CD8-positive, alpha-beta memory T cell (primary cell): Measurements from ENCODE around the gene SIAH1. TPM values are rescaled to one million over a fixed set of nuclear protein-coding genes. Genes with fewer than 3 reads are reported as not detected.
A peak's percentile ranks its signal among the peaks of the same experiment; 100 is the strongest.

Experiments
- CTCF ChIA-PET: fragments of 350-600 bp; sonication (Branson Sonifier 250); formaldehyde crosslinking; loops from one replicate; lab custom pipeline; 2021; ENCODE audit warnings: antibody characterized with exemption; lab: Charles Lee
- POLR2A ChIA-PET: fragments of 350-600 bp; sonication (Branson Sonifier 250); formaldehyde crosslinking; loops from one replicate; lab custom pipeline; 2021; ENCODE audit warnings: antibody characterized with exemption; lab: Charles Lee
- DNase-seq, 5 donors: peaks; one replicate each; pipeline versions ENCODE4 v3.0.0 to v3.0.0-alpha.2; 2020 to 2022; ENCODE audit warnings: mixed read lengths in 1 of 5
- H3K27ac ChIP-seq: one replicate; pipeline ENCODE4 v1.7.0; 2013; ENCODE audit warnings: low read depth, mild to moderate bottlenecking, low read length, moderate library complexity
- H3K27me3 ChIP-seq: 2 replicates; pipeline ENCODE4 v1.7.0; 2013; ENCODE audit warnings: low read length, mild to moderate bottlenecking; ENCODE audit not compliant: insufficient read depth, poor library complexity, severe bottlenecking
- H3K36me3 ChIP-seq: 2 replicates; pipeline ENCODE4 v1.7.0; 2013; ENCODE audit warnings: mild to moderate bottlenecking, low read length, moderate library complexity; ENCODE audit not compliant: insufficient read depth
- H3K4me1 ChIP-seq: 2 replicates; pipeline ENCODE4 v1.7.0; 2013; ENCODE audit warnings: mild to moderate bottlenecking, low read length, moderate library complexity; ENCODE audit not compliant: insufficient read depth
- H3K4me3 ChIP-seq: 2 replicates; pipeline ENCODE4 v1.7.0; 2013; ENCODE audit warnings: mild to moderate bottlenecking, low read length
- H3K9me3 ChIP-seq: 2 replicates; pipeline ENCODE4 v1.7.0; 2013; ENCODE audit warnings: mild to moderate bottlenecking, low read length
- H3K27ac Mint-ChIP-seq, 8 donors: one replicate each; pipeline ENCODE4 v1.8.0; 2020 to 2021; ENCODE audit warnings: mixed read lengths in 8 of 8, mild to moderate bottlenecking in 6 of 8, inconsistent platforms in 3 of 8, moderate library complexity in 3 of 8
- H3K27me3 Mint-ChIP-seq, 2 donors: one replicate each; pipeline ENCODE4 v1.8.0; 2020 to 2021; ENCODE audit warnings: mixed read lengths in 2 of 2, mild to moderate bottlenecking in 1 of 2, moderate library complexity in 1 of 2
- H3K36me3 Mint-ChIP-seq, 3 donors: one replicate each; pipeline ENCODE4 v1.8.0; 2020 to 2021; ENCODE audit warnings: mixed read lengths in 3 of 3, inconsistent platforms in 1 of 3, mild to moderate bottlenecking in 1 of 3
- H3K4me1 Mint-ChIP-seq, 3 donors: one replicate each; pipeline ENCODE4 v1.8.0; 2020 to 2021; ENCODE audit warnings: mixed read lengths in 3 of 3, inconsistent platforms in 1 of 3, mild to moderate bottlenecking in 1 of 3
- H3K4me3 Mint-ChIP-seq, 7 donors: one replicate each; pipeline ENCODE4 v1.8.0; 2020 to 2021; ENCODE audit warnings: mixed read lengths in 7 of 7, mild to moderate bottlenecking in 6 of 7, moderate library complexity in 4 of 7, inconsistent platforms in 2 of 7
- H3K9me3 Mint-ChIP-seq, 5 donors: one replicate each; pipeline ENCODE4 v1.8.0; 2020 to 2022; ENCODE audit warnings: mixed read lengths in 5 of 5, mild to moderate bottlenecking in 3 of 5, moderate library complexity in 2 of 5, inconsistent platforms in 1 of 5
- polyA plus RNA-seq: library from polyadenylated mRNA; unstranded; fragments of 300-500 nt; fragmentation: Illumina TruSeq; gene quantifications from one replicate; pipeline ENCODE4 v1.2.3, GENCODE V29; 2021
- total RNA-seq, 2 experiments: library from RNA; stranded (reverse); gene quantifications; one replicate each; pipeline ENCODE4 v1.2.3, GENCODE V29; 2021

SIAH1 gene
- total and polyA plus RNA-seq, 3 experiments from 2014 or later: 10.7 to 13.3 (median 11.6) TPM

DNA sequence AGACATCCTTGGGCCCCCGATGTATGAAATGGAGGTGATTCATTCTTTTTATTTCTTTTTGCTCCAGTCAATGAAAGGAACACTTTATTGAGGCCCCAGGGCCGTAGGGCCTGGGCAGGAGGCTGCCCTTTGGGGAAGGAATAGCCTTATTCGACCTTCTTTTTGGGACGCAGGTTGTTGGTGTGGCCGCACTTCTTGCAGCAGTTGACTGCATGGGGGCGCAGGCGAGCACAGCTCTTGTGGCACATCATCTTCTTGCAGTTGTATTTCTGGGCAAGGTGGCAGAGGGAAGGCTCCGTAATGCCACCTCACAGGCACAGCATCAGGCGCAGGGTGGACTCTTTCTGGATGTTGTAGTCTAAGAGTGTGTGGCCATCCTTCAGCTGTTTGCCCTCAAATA, 50.9 kb downstream of the SIAH1 start:
- DNase-seq: no peak
- Mint-ChIP-seq H3K27me3 (no peaks in the 10 kb centered on the region), H3K27ac (peak overlapping the region in 1 of 8 donors; percentile 48), H3K36me3 (peaks cover 0 to 73% (median 28%) of the 10 kb centered on the region in 3 donors), H3K4me1 (peaks cover 1 to 13% (median 12%) of the 10 kb centered on the region in 3 donors), H3K4me3 (no peak overlapping the region), H3K9me3 (no peaks in the 10 kb centered on the region)
- Histone ChIP-seq H3K27ac (no peak overlapping the region), H3K4me1 (no peaks in the 10 kb centered on the region), H3K9me3 (no peaks in the 10 kb centered on the region), H3K36me3 (peaks cover 3% of the 10 kb centered on the region), H3K27me3 (no peaks in the 10 kb centered on the region), H3K4me3 (no peak overlapping the region)
- ChIA-PET CTCF (interaction anchor here (1.5 kb wide), 1 partner anchor 289 kb away, joined by 4 read pairs; no protein-coding TSS in a partner anchor), POLR2A (no interaction called here)

DNA sequence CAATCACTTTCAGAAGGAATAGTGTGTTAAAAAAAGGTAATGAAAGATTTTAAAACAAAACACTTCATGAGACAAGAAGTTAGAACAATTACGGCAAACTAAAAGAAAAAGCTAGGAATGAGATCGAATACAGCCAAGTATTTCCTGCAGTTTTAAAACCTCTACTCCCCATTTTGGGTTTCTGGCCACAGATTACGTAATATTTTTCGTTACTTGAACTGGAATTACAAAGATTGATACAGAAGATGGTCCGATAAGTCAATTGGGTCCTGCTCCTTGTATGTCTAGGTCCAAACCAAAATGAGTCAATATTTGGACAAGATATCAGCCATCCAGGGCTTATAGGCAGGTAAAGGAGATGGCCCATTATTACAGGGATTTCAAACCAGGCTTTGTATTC, 52.2 kb downstream of the SIAH1 start:
- Mint-ChIP-seq H3K4me3 (no peak overlapping the region), H3K27ac (no peak overlapping the region), H3K4me1 (peaks cover 0 to 13% (median 12%) of the 10 kb centered on the region in 3 donors), H3K27me3 (no peaks in the 10 kb centered on the region), H3K36me3 (peaks cover 0 to 68% (median 21%) of the 10 kb centered on the region in 3 donors), H3K9me3 (no peaks in the 10 kb centered on the region)
- Histone ChIP-seq H3K36me3 (peaks cover 3% of the 10 kb centered on the region), H3K27me3 (no peaks in the 10 kb centered on the region), H3K27ac (no peak overlapping the region), H3K4me3 (no peak overlapping the region), H3K4me1 (no peaks in the 10 kb centered on the region), H3K9me3 (no peaks in the 10 kb centered on the region)
- POLR2A ChIA-PET: no interaction called here
- CTCF ChIA-PET: interaction anchor here (1.4 to 1.5 kb wide), 3 partner anchors 291 to 297 kb away, joined by 3 to 4 read pairs (median 3); no protein-coding TSS in a partner anchor
- DNase-seq: no peak

DNA sequence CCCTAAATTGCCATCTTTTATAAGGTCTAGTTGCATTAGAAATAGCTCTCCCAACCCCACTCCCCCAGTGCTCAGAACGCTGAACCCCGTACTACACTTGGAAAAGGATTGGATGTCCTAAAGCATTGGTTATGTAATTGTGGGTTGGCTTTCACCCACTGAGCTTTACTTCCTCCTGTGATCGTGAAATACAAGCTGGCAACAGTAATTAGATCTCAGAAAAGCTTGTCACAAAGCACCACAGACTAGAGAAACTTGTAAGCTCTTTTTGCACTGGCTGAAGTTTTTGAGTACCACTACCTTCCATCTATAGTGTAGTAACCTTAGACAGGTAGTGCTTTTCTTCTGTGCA, 54.4 kb downstream of the SIAH1 start:
- Histone ChIP-seq H3K4me1 (no peaks in the 10 kb centered on the region), H3K27me3 (no peaks in the 10 kb centered on the region), H3K9me3 (no peaks in the 10 kb centered on the region), H3K27ac (no peak overlapping the region), H3K4me3 (no peak overlapping the region), H3K36me3 (peaks cover 3% of the 10 kb centered on the region)
- Mint-ChIP-seq H3K4me1 (peaks cover 0 to 18% (median 18%) of the 10 kb centered on the region in 3 donors), H3K4me3 (no peak overlapping the region), H3K36me3 (peaks cover 0 to 58% (median 14%) of the 10 kb centered on the region in 3 donors), H3K27me3 (no peaks in the 10 kb centered on the region), H3K9me3 (no peaks in the 10 kb centered on the region), H3K27ac (peak overlapping the region in 3 of 8 donors; percentile 9 to 56 (median 42))
- no peak for DNase-seq
- ChIA-PET CTCF (interaction anchor here (0.7 to 1.1 kb wide), 2 partner anchors 79 to 299 kb away, joined by 3 read pairs; no protein-coding TSS in a partner anchor), POLR2A (no interaction called here)

DNA sequence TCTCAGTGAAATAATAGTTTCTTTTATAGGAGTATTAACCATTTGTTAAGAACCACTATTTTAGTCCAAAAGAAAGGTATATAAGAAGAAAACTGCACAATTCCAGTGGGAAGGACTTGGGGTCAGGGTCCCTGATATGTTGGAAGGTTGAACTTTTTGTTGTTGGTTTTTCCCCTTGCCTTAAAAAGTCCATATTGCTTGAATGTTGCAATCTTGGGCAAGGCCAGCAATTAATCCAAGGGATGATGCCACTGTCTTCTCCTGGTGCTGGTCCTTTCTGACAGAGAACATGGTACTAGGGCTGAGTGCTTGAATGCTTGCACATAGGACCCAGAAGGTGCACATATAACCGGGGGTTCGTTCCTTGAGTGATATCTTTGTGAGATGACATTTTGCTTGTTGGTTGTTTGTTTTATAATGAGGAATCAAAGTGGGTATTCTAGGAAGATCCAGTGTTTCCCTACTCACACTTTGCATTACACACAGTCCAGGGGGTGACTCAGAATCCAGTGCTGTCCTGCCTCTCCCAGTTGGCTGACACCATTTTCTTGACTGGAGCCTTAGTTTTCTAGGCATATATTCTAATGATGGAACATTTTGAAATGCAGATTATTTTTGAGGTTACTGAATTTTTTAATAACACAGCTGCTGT, 54.9 kb downstream of the SIAH1 start:
- peaks cover 1 to 58% (median 14%) of the 10 kb centered on the region in 3 donors for H3K36me3 Mint-ChIP-seq
- no peaks in the 10 kb centered on the region for H3K27me3 Mint-ChIP-seq
- POLR2A ChIA-PET: no interaction called here

DNA sequence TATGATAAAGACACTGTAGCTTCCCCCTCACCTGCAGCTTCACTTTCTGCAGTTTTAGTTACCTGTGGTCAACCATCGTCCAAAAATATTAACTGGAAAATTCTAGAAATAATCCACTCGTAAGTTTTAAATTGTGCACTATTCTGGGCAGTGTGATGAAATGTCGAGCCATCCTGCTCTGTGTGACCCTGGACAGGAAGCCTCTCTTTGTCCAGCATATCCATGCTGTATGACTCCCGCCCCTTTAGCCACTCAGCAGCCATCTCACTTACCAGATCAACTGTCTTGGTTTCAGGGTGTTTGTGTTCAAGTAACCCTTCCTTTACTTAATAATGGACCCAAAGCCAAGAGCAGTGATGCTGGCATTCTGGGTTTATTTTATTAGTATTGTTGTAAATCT, 56.1 kb downstream of the SIAH1 start:
- peaks cover 2 to 20% (median 19%) of the 10 kb centered on the region in 3 donors for H3K4me1 Mint-ChIP-seq
- peak overlapping the region in 2 of 8 donors; percentile 7 to 33 for H3K27ac Mint-ChIP-seq
- Histone ChIP-seq H3K4me1 (no peaks in the 10 kb centered on the region), H3K9me3 (no peaks in the 10 kb centered on the region), H3K27ac (no peak overlapping the region), H3K36me3 (peaks cover 3% of the 10 kb centered on the region), H3K27me3 (no peaks in the 10 kb centered on the region), H3K4me3 (no peak overlapping the region)
- no peak overlapping the region for H3K4me3 Mint-ChIP-seq
- no peaks in the 10 kb centered on the region for H3K27me3 Mint-ChIP-seq
- ChIA-PET POLR2A (no interaction called here), CTCF (interaction anchor here (1.0 kb wide), 1 partner anchor 10 kb away, joined by 3 read pairs; no protein-coding TSS in a partner anchor)
- peaks cover 5 to 50% (median 8%) of the 10 kb centered on the region in 3 donors for H3K36me3 Mint-ChIP-seq
- DNase-seq: no peak
- H3K9me3 Mint-ChIP-seq: no peaks in the 10 kb centered on the region

More for the DNA sequence above, 54.9 kb downstream of the SIAH1 start:
- H3K4me1 Mint-ChIP-seq: peaks cover 0 to 19% (median 18%) of the 10 kb centered on the region in 3 donors
- Histone ChIP-seq H3K27ac (no peak overlapping the region), H3K4me1 (no peaks in the 10 kb centered on the region), H3K9me3 (no peaks in the 10 kb centered on the region), H3K4me3 (no peak overlapping the region), H3K27me3 (no peaks in the 10 kb centered on the region), H3K36me3 (peaks cover 3% of the 10 kb centered on the region)
- peak overlapping the region in 5 of 8 donors; percentile 9 to 88 (median 42) for H3K27ac Mint-ChIP-seq
- no peaks in the 10 kb centered on the region for H3K9me3 Mint-ChIP-seq
- no peak for DNase-seq
- CTCF ChIA-PET: interaction anchor here (1.1 kb wide), 1 partner anchor 300 kb away, joined by 3 read pairs; no protein-coding TSS in a partner anchor
- no peak overlapping the region for H3K4me3 Mint-ChIP-seq

DNA sequence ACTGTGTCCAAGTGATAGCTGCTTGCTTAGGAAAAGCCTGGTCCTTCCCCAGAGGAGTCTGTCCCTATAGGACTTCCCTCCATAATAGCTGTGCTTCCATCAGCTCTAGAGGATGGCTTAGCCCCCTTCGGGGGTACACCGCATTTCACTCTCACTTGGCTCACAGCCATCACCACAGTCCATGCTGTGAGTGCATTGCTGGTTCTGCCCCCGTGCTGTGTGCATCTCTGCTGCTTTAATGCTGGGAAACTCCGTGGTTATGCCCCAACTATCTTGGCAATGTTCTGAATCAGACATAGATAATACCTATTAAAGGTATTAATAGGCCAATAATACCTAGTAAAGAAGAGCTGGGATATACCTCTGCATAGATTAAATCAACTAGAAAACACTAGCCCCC, 58.3 kb downstream of the SIAH1 start:
- ChIA-PET CTCF (no interaction called here), POLR2A (no interaction called here)
- H3K27me3 ChIP-seq: no peaks in the 10 kb centered on the region
- Mint-ChIP-seq H3K27ac (peak overlapping the region in 2 of 8 donors; percentile 36 to 62), H3K27me3 (no peaks in the 10 kb centered on the region), H3K4me1 (peaks cover 5 to 26% (median 25%) of the 10 kb centered on the region in 3 donors), H3K36me3 (peaks cover 5 to 50% (median 6%) of the 10 kb centered on the region in 3 donors), H3K4me3 (no peak overlapping the region), H3K9me3 (no peaks in the 10 kb centered on the region)
- no peaks in the 10 kb centered on the region for H3K4me1 ChIP-seq
- no peak for DNase-seq
- H3K36me3 ChIP-seq: no peaks in the 10 kb centered on the region
- H3K9me3 ChIP-seq: no peaks in the 10 kb centered on the region
- H3K27ac ChIP-seq: no peak overlapping the region
- H3K4me3 ChIP-seq: no peak overlapping the region

DNA sequence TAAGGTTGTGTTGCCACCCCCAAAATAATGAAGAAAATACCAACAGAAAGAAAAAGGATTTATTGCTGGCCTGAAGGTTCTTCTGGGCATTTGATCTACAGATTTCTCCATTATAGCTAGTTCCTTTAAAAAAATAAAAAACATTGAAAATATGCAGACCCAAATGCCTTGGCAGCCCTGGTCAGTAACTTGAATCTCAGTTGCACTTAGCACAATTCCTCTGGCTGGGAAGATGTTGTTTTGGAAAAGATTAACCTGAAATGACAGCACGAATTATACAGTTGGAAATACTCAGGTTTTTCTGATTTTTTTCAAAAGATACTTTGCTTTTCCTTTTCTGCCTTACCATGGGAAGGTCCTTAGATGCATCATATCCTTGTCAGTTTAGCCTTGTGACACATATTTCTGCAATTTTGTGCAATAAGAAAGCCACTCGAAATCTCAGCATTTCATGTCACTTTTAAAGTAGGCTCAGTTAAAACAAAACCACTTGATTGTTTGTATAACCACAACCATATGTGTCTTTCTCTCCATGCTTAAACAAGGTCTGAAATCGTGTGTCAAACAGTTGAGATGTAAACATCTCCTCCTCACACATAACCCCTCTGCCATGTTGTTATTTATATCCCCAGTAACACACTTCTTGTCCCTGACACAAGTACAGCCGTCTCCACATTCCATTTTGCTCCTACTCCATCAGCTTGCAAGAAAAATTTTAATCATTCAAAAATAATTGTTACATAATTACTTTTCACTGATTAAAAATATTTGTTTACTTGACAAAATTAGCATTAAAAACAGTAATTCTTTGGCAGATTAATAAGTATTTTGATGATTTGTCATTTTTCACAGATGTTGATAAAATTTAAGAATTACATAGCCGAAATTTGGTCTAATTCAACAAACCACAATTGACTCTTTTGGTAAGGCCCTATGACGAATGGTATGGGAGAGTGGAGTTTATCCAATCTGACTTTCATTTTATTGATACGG, 61.1 kb downstream of the SIAH1 start:
- H3K27me3 ChIP-seq: no peaks in the 10 kb centered on the region
- no peaks in the 10 kb centered on the region for H3K4me1 ChIP-seq
- no peak overlapping the region for H3K4me3 ChIP-seq
- no peak for DNase-seq
- ChIA-PET CTCF (interaction anchor here (1.2 kb wide), 1 partner anchor 38 kb away, joined by 4 read pairs; no protein-coding TSS in a partner anchor), POLR2A (no interaction called here)
- peaks cover 10 to 29% (median 25%) of the 10 kb centered on the region in 3 donors for H3K4me1 Mint-ChIP-seq
- peaks cover 2 to 40% (median 5%) of the 10 kb centered on the region in 3 donors for H3K36me3 Mint-ChIP-seq
- H3K27ac ChIP-seq: no peak overlapping the region
- H3K36me3 ChIP-seq: no peaks in the 10 kb centered on the region
- no peaks in the 10 kb centered on the region for H3K27me3 Mint-ChIP-seq
- H3K9me3 ChIP-seq: no peaks in the 10 kb centered on the region
- H3K4me3 Mint-ChIP-seq: no peak overlapping the region
- peak overlapping the region in 1 of 8 donors; percentile 2 for H3K27ac Mint-ChIP-seq
- H3K9me3 Mint-ChIP-seq: no peaks in the 10 kb centered on the region
